DOHH2 (cell line): ENCODE data around the gene PTHLH.

Source experiments
- EZH2phosphoT487 ChIP-seq: fragments of 200-600 bp; sonication (generic); IDR thresholded peaks from 2 replicates; pipeline ENCODE4 v1.6.1; 2017; ENCODE audit warnings: borderline replicate concordance, mild to moderate bottlenecking, antibody characterized with exemption, low read length, moderate library complexity, mixed read lengths
- TF ChIP-seq, protein P1 (sequence below): fragments of 200-600 bp; sonication (generic); IDR thresholded peaks from one replicate; pipeline ENCODE4 v1.5.1; 2014; ENCODE audit warnings: antibody characterized with exemption, mild to moderate bottlenecking, low read depth, low read length; ENCODE audit not compliant: poor library complexity, severe bottlenecking

DNA sequence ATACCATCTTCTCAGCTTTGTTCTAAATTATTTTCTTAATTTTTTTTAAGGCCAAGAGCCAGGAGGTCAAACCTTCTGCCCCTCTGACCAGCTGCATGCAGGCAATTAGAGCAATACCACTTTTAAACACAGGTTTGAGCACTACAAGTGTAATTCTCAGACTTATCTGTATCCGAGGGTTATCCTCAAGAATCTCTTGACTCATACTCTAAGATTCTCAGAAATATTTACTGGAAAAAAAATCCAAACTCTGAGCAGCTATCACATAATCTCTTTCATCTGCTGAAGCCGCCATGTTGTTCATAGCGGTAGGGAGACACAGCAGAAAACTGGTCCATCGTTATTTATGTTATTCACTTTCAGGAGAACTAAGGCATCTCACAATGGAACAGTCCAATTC lies 27.4 kb upstream of the PTHLH start:
- TF ChIP-seq, protein P1, sequence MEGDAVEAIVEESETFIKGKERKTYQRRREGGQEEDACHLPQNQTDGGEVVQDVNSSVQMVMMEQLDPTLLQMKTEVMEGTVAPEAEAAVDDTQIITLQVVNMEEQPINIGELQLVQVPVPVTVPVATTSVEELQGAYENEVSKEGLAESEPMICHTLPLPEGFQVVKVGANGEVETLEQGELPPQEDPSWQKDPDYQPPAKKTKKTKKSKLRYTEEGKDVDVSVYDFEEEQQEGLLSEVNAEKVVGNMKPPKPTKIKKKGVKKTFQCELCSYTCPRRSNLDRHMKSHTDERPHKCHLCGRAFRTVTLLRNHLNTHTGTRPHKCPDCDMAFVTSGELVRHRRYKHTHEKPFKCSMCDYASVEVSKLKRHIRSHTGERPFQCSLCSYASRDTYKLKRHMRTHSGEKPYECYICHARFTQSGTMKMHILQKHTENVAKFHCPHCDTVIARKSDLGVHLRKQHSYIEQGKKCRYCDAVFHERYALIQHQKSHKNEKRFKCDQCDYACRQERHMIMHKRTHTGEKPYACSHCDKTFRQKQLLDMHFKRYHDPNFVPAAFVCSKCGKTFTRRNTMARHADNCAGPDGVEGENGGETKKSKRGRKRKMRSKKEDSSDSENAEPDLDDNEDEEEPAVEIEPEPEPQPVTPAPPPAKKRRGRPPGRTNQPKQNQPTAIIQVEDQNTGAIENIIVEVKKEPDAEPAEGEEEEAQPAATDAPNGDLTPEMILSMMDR = no peak
- no peak for TF ChIP-seq EZH2phosphoT487
